Measurements from ENCODE around the gene GRAP. TPM values are rescaled to one million over a fixed set of nuclear protein-coding genes. Genes with fewer than 3 reads are reported as not detected.

Gene GRAP
- total and polyA plus RNA-seq, 2 donors (not counting 3 experiments of a cell fraction or from before 2014, with no cell fraction given) = 32.1 to 43.6 TPM

DNA sequence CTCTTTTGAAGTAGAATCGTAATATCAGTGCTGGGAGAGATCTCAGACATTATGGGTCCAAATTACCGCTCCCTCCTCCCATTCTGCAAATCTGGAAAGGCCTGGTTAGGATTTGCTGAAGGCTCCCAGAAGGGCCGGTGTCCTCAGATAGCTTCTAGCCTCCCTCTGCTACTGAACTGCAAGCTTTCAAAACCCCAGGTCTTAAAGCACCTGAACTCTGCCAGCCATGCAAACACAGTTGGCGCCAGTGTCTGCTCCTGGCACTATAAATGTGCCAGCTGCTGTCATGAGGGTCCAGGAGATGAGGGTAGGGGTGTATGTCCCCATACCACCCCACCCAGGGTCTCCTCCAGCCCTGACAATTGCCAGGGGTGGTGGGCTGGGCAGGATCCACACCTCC, 70.6 kb downstream of the GRAP start:
- Histone ChIP-seq H3K4me3 (replicated peaks in 1 of 3; ENCODE audit: insufficient read depth in 1 of 3, low read depth in 1 of 3, low read length in 3 of 3) (no peak overlapping the region), H4K20me1 (replicated peaks; ENCODE audit: control insufficient read depth, extremely low read depth, insufficient read depth, low read length) (no peaks in the 10 kb centered on the region), H3K27ac (ENCODE audit: insufficient read depth, low read depth, low read length) (no peak overlapping the region), H3K27me3 (ENCODE audit: control insufficient read depth in 2 of 2, insufficient read depth in 2 of 2, low read length in 2 of 2) (no peaks in the 10 kb centered on the region), H3K79me2 (ENCODE audit: control insufficient read depth, insufficient read depth, low read length) (no peaks in the 10 kb centered on the region), H2AFZ (ENCODE audit: low read depth, low read length) (no peak overlapping the region), H3K9me1 (replicated peaks; ENCODE audit: control insufficient read depth, extremely low read depth, insufficient read depth, low read length) (no peaks in the 10 kb centered on the region), H3K9me3 (replicated peaks; ENCODE audit: control insufficient read depth, insufficient read depth, low read length) (no peaks in the 10 kb centered on the region), H3K36me3 (ENCODE audit: control insufficient read depth in 2 of 2, extremely low read depth in 1 of 2, insufficient read depth in 2 of 2, low read length in 2 of 2) (peaks cover 0 to 15% of the 10 kb centered on the region in 2 experiments), H3K9ac (replicated peaks; ENCODE audit: extremely low read depth, insufficient read depth, low read length) (no peak overlapping the region), H3K4me1 (ENCODE audit: control insufficient read depth, extremely low read depth, insufficient read depth, low read length) (no peaks in the 10 kb centered on the region), H3K4me2 (ENCODE audit: insufficient read depth, low read length) (no peak overlapping the region)
- TF ChIP-seq POLR2AphosphoS5 (IDR thresholded peaks at IDR 0.05; ENCODE audit: insufficient read depth, low read depth, low read length) = no peak
- TF ChIP-seq POLR2A (IDR thresholded peaks at IDR 0.05; ENCODE audit: low read depth, low read length) = no peak
- TF ChIP-seq, protein P1, sequence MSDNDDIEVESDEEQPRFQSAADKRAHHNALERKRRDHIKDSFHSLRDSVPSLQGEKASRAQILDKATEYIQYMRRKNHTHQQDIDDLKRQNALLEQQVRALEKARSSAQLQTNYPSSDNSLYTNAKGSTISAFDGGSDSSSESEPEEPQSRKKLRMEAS (IDR thresholded peaks at IDR 0.05; ENCODE audit: insufficient read depth, insufficient read length) = no peak
- no peak for TF ChIP-seq MYC (IDR thresholded peaks at IDR 0.05; ENCODE audit: low read depth, low read length)
- no peak for TF ChIP-seq EZH2 (IDR thresholded peaks at IDR 0.05; ENCODE audit: borderline replicate concordance, low read depth, low read length, severe bottlenecking)
- TF ChIP-seq GATA2 (IDR thresholded peaks at IDR 0.05; ENCODE audit: insufficient read depth, insufficient read length, low read depth, low read length) = no peak
- TF ChIP-seq FOS (IDR thresholded peaks at IDR 0.05; ENCODE audit: borderline replicate concordance, insufficient read depth, low read length) = no peak
- TF ChIP-seq, protein P2, sequence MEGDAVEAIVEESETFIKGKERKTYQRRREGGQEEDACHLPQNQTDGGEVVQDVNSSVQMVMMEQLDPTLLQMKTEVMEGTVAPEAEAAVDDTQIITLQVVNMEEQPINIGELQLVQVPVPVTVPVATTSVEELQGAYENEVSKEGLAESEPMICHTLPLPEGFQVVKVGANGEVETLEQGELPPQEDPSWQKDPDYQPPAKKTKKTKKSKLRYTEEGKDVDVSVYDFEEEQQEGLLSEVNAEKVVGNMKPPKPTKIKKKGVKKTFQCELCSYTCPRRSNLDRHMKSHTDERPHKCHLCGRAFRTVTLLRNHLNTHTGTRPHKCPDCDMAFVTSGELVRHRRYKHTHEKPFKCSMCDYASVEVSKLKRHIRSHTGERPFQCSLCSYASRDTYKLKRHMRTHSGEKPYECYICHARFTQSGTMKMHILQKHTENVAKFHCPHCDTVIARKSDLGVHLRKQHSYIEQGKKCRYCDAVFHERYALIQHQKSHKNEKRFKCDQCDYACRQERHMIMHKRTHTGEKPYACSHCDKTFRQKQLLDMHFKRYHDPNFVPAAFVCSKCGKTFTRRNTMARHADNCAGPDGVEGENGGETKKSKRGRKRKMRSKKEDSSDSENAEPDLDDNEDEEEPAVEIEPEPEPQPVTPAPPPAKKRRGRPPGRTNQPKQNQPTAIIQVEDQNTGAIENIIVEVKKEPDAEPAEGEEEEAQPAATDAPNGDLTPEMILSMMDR (IDR thresholded peaks at IDR 0.05; ENCODE audit: extremely low read depth in 1 of 2, insufficient read depth in 1 of 2, low read depth in 1 of 2, low read length in 2 of 2) = no peak
- TF ChIP-seq JUN (IDR thresholded peaks at IDR 0.05; ENCODE audit: borderline replicate concordance, insufficient read depth, insufficient read length, low read depth) = no peak
- ChIA-PET POLR2A (no interaction called here), CTCF (interaction anchor here (1.5 kb wide), 1 partner anchor 15 kb away, joined by 8 read pairs; no protein-coding TSS in a partner anchor)
- intact Hi-C loops (cut with micrococcal nuclease) = no loop called here
- BruUV-seq (replicated peaks) = no TSS peak
- no peak for FAIRE-seq
- dilution Hi-C loops (cut with MboI; ENCODE audit: extremely low pct_ligation_motif_present, low sequenced_read_pairs) = no loop called here
- DNase-seq (ENCODE audit: low read depth, low spot score) = no peak
